B cell (primary cell): ENCODE results near the gene TIAM1.

ENCODE experiments used
- CTCF ChIP-seq: fragments of 200-600 bp; IDR thresholded peaks from one replicate; pipeline ENCODE4 v1.8.0; 2022; ENCODE audit warnings: antibody characterized with exemption, mild to moderate bottlenecking
- EZH2 ChIP-seq: IDR thresholded peaks from 2 replicates; pipeline ENCODE4 v1.6.1; 2012; ENCODE audit warnings: borderline replicate concordance, low read depth, mild to moderate bottlenecking, moderate library complexity, low read length; ENCODE audit not compliant: insufficient read depth, poor library complexity, severe bottlenecking

GRCh38 chr21:31162079-31162699 lies 181.9 kb downstream of the TIAM1 start:
- no peak for TF ChIP-seq CTCF
- TF ChIP-seq EZH2 = no peak
